ENCODE data around the gene SLC39A3. TPM values are rescaled to one million over a fixed set of nuclear protein-coding genes. Genes with fewer than 3 reads are reported as not detected.

Gene SLC39A3, protein sequence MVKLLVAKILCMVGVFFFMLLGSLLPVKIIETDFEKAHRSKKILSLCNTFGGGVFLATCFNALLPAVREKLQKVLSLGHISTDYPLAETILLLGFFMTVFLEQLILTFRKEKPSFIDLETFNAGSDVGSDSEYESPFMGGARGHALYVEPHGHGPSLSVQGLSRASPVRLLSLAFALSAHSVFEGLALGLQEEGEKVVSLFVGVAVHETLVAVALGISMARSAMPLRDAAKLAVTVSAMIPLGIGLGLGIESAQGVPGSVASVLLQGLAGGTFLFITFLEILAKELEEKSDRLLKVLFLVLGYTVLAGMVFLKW
- total RNA-seq: 38.9 and 51.1 TPM in 2 replicates

DNA sequence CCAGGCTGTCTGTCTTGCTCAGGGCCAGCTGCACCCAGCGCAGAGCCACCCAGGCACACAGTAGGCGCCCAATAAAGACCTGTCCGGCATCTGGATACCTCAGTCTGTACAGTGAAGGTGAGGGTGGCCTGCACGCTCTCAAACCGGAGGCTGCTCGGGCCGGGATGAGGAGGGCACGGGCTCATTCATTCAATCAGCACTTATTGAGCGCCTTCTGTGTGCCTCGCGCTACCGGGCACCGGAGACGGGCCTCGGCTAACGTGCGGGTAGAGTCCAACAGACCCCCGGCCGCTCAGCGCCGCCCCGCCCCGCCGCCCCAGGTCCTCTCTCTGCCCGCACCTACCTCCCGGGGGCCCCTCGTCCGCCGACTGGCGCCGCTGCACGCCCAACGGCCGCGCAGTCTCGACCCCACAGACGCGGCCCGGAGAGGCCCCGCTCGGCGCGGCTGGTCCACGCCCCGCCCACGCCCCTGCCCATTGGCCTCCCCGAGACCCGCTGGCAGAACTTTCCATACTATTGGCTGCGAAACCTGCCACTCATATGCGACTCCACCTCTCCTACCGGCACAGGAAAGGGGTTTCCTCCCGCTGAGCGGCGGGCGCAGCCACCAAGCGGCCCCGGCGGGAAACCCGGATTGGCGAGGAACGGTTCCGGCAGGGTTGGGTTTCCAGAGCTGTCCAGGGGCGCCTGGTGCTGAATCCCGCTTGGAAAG, at the start of gene SLC39A3:
Gene SLC39A3, minus strand, starts transcription at position 416 of the 712 bp plus-strand sequence. CDS start 2,760 bp downstream, outside the sequence.

DNA sequence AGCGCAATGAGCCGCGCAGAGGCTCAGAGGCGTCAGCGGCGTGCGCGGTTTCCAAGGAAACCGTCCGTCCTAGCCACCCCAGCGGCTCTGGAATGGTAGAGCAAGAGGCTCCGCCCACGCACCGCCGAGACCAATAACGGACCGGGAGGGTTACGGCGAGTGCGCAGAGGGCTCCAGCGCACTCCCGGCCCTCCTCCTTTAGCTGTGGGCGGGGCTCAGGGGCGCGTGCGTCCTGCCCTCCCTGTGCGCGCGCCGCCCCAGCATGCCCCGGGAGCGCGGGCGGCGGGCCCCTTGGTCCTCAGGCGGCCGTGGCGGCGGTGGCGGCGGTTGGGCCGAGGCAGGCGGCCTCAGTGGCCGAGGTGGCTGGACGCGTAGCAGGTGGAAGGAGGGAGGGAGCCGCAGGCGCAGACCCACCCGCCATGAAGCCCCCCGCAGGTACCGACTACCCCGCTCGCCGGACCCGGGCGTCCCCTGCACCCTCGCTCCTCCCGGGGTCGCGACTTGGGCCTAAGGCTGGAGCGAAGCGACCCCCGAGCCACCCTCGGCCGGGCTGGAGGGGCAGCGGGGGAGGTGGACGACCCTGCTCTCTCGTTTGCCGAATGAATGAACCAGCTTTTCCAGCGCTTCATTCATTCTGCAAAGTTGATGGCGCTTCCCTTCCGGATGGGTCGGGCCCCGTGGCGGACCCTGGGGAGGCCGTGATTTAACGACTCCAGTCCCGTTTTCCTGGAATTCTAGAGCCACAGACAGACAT, 45.6 kb upstream of the SLC39A3 start, which contains the start of gene THOP1:
Gene THOP1, plus strand, starts transcription at position 260 of the 754 bp plus-strand sequence. Its CDS starts 160 bp downstream, at position 420.

DNA sequence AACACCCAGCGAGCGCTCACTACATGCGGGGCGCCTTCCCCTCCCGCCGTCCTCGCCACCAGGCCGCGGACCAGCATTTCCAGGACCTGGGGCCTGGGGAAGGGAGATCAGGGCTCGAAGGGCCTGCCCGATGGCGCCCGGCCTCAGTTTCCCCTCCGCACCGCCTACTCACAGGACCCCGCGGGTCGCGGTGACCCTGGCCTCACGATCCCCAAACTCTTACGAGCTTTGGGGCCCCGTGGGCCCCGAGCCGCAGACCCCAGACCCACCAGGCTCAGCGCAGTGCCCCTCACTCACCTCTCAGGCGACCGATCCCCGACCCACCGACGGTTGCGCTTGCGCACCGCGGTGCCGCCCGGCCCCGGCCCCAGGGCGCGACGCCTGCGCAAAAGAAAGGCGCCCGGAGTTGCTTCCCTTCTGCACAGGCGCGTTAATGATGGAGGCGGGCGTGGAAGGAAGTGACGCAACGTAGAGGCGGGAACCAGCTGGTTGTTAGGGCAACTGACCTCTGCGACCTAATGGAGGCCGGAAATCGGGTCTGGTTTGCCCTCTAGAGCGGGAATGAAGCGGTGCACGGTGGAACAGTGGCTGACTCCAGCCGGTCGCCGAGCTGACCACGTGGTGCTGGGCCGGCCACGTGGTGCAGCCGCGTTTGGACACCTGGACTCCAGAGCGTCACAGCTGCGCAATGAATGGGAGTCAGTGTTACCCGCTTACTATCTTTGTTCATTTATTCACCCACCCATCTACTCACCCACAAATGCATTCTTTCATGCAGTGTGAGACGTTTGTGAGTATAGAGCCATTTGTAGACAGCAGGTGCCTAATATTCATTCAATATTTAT, 43.3 kb upstream of the SLC39A3 start, which contains the start of gene SGTA:
Gene SGTA, minus strand, starts transcription at position 338 of the 845 bp plus-strand sequence. CDS start 14,205 bp downstream, outside the sequence.

DNA sequence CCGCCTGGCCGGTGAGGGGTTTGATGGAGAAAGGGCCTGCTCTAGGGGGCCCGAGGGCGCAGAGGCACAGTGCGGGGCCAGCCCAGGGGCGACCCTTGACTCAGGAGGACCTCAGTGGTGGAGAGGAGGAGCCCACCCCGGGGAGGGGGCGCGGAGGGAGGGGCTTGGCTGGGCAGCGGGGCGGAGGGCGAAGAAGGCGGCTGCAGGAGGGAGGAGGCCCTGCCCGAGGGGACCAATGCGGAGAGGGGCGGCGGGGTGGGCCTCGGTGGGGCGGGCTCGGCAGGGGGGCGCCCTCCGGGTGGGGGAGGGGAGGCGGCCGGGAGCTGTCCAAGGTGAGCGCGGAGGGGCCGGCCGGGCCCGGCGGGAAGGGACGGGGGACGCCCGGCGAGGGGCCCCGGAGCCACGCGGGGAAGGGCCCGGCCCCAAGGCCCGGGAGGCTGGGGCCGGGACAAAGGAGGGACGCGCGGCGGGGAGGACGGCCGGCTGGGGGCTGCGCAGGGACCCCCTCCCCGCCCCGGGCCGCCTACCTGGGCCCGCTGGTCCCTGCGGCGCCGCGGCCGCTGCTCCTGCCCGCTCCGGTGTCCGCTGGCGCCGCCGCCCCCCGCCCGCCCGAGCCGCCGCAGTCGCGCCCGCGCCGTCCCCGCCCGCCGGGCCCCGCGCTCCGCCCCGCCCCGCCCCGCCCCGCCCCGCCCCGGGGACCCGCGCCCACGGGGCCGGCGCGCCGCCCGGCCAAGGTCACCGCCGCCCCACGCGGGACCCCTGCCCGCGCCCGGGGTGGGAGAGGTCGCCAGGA, 18.8 kb downstream of the SLC39A3 start, which contains the start of gene DIRAS1:
Gene DIRAS1, minus strand, starts transcription at position 596 of the 793 bp plus-strand sequence. CDS start 3,566 bp downstream, outside the sequence.

DNA sequence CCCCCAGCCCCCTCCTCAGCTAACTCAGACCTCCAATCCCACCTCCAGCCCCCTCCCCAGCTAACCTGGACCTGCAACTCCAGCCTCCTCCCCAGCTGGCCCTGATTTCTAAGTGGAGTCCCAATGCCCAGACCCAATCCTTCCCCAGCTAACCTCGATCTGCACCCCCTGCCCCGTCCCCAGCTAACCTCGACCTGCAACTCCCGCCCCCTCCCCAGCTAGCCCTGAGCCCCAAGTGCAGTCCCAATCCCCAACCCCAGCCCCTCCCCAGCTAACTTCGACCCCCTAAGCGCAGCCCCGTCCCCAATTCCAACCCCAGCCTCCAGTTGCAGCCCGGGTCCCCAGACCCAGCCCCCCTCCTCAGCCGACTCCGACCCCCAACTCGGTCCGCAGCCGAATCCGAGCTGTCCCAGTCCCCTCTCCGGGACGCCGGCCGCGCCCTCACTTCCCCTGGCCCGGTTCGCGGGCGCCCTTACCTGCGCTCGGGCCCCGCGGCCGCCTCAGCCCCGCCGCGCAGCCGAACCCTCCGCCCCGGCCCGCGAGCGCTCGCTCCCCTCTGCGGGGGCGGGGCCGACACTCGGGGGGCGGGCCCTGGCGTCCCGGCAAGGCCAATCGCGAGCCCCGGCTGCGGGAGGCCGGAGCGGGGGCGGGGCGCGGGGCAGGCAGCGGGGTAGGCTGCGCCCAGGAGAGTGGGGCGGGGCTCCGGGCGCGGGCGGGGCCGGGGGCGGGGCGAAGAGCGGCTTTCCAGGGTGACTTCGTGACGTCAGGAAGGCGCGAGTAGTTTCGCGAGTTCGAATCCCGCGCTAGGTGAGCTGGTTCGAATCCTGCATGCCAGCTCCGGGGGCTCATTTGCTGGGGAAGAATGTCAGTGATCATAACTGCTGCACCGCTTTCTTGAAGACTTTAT, 37.4 kb downstream of the SLC39A3 start, which contains the start of gene GNG7:
Gene GNG7, minus strand, starts transcription at position 525 of the 907 bp plus-strand sequence. CDS start 182,006 bp downstream, outside the sequence.

Other genes with a start within 250 kb of the SLC39A3 start
- under 0.01 and 1.1 TPM in 2 replicates for gene GNG7, start 37.3 kb downstream of the SLC39A3 start, total RNA-seq
- gene DIRAS1, start 18.6 kb downstream of the SLC39A3 start, total RNA-seq: 2.3 and 7.2 TPM in 2 replicates
- 76.7 and 92.1 TPM in 2 replicates for gene SGTA, start 43.3 kb upstream of the SLC39A3 start, total RNA-seq
- 54.4 and 181 TPM in 2 replicates for gene THOP1, start 45.5 kb upstream of the SLC39A3 start, total RNA-seq
- 0.98 and 2.9 TPM in 2 replicates for gene ZNF554, start 79.9 kb upstream of the SLC39A3 start, total RNA-seq
- 3.1 and 5.3 TPM in 2 replicates for gene ZNF555, start 101.5 kb upstream of the SLC39A3 start, total RNA-seq
- gene ZNF556, start 127.3 kb upstream of the SLC39A3 start, total RNA-seq: 0.16 TPM in 1 of 2 replicates, not detected in the other
- gene ZNF57, start 160.9 kb upstream of the SLC39A3 start, total RNA-seq: 3.1 and 3.2 TPM in 2 replicates
- gene ZNF77, start 205.0 kb upstream of the SLC39A3 start, total RNA-seq: 1.6 and 4.1 TPM in 2 replicates
- 0.49 and 0.51 TPM in 2 replicates for gene TLE6, start 237.5 kb upstream of the SLC39A3 start, total RNA-seq